Esophagus mucosa (tissue), 1 donor: ENCODE results near the gene PROB1. TPM values are rescaled to one million over a fixed set of nuclear protein-coding genes. Genes with fewer than 3 reads are reported as not detected.

Source experiments
- total RNA-seq: library from RNA; stranded (reverse); gene quantifications from one replicate; pipeline ENCODE4 v1.2.4, GENCODE V29; 2023
- donor health status: DM: yes; HTN: yes; CAD: no.

The PROB1 gene
- total RNA-seq, 1 donor from 2014 or later = 1.9 TPM

Other genes with a start within 250 kb of the PROB1 start
- 29.3 TPM for gene SIL1, start 196.7 kb downstream of the PROB1 start, total RNA-seq
- 60.5 TPM for gene MATR3, start 101.4 kb downstream of the PROB1 start, total RNA-seq
- gene PAIP2, start 53.2 kb downstream of the PROB1 start, total RNA-seq = 38.1 TPM
- 0.28 TPM for gene SLC23A1, start 11.8 kb downstream of the PROB1 start, total RNA-seq
- 3.3 TPM for gene MZB1, start 5.2 kb downstream of the PROB1 start, total RNA-seq
- gene SPATA24, start 9.0 kb upstream of the PROB1 start, total RNA-seq = 3.7 TPM
- gene DNAJC18, start 44.4 kb upstream of the PROB1 start, total RNA-seq = 2.2 TPM
- 5.0 TPM for gene ECSCR, start 67.6 kb upstream of the PROB1 start, total RNA-seq
- gene SMIM33, start 75.9 kb upstream of the PROB1 start, total RNA-seq = not detected
- 45.5 TPM for gene STING1, start 87.7 kb upstream of the PROB1 start, total RNA-seq
- gene UBE2D2, start 166.2 kb upstream of the PROB1 start, total RNA-seq = 119 TPM